NCI-H748 (cell line): Measurements from ENCODE around the gene STAT4.

Source experiments
- DNase-seq: peaks from one replicate; lab custom pipeline; 2025; ENCODE audit not compliant: unreplicated experiment; lab: John Stamatoyannopoulos, UW

The STAT4 gene, protein sequence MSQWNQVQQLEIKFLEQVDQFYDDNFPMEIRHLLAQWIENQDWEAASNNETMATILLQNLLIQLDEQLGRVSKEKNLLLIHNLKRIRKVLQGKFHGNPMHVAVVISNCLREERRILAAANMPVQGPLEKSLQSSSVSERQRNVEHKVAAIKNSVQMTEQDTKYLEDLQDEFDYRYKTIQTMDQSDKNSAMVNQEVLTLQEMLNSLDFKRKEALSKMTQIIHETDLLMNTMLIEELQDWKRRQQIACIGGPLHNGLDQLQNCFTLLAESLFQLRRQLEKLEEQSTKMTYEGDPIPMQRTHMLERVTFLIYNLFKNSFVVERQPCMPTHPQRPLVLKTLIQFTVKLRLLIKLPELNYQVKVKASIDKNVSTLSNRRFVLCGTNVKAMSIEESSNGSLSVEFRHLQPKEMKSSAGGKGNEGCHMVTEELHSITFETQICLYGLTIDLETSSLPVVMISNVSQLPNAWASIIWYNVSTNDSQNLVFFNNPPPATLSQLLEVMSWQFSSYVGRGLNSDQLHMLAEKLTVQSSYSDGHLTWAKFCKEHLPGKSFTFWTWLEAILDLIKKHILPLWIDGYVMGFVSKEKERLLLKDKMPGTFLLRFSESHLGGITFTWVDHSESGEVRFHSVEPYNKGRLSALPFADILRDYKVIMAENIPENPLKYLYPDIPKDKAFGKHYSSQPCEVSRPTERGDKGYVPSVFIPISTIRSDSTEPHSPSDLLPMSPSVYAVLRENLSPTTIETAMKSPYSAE

GRCh38 chr2:191150600-191151330, at the start of gene STAT4:
Gene STAT4, minus strand, starts transcription at chr2:191150994. Its CDS starts 2,791 bp downstream, at chr2:191148203.
- DNase-seq, result peak; percentile 39

- no peak for DNase-seq
Measured at GRCh38 chr2:191199929-191200512, 49.2 kb upstream of the STAT4 start.

DNA sequence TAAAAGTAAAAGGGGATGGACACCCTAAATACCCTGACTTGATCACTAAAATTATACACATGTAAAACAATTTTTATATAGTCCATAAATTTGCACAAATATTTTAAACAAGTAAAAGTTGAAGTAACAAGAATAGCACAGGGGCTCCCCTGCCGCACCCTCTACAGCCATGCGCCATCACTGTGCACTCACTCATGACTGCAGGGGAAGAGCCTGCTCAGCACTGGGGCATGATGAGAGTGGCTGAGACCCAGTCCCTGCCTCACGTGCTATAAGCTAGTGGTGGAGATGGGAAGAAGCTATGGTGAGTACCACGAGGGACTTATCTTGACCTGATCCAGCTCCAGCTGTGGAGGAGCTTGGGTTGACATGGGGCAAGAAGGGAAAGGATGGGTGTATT, 47.5 kb upstream of the STAT4 start:
- DNase-seq, result no peak

GRCh38 chr2:191197096-191197495, 46.3 kb upstream of the STAT4 start:
- no peak for DNase-seq

DNA sequence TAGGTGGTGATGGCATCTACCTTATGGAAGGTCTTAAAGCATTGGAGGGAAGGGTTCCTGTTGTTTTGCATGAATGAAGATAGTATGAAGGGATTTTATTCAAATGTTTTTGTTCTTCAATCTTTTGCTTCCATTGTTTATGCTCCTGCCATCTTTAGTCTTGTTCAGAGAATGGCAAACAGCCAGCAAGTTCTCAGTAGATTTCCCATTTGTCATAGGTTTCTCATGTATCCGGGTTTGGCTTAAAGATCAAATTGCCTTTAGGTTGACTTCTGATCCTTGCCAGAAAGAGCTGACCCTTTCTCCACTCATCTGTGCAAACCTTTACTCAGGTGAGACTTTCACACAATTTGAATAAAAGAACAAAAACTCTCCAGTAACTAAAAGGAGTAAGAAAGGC, 44.2 kb upstream of the STAT4 start:
- no peak for DNase-seq

DNA sequence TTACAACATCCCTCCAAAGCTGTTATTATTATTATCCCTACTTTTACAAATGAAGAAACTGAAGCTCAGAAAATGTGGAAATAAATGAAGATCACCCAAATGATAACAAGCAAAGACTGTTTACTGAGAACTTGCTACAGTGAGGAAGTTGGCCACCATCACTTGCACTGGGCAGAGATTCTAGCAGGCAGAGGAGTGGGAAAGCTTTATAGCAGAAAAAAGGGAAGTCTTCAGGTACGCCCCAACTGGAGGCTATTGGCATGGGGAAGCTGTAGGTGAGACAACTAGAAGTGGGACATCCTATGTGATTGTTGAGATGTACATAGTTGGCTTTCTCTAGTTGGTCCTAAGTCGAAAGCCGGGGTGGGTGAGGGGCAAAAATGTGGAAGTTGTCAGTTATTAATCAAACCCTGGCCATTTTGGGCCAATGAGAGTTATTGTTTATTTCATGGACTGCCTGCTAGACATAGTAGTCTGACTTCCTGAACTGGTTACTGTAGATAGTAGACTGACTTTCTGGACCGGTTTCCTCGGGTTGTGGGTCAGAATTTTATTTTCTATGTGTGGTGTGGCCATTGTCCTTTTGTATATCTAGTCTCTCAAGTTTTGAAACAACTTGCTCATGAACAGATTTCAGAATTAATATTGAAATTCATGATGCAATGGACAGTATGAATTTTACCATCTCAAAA, 40.2 kb upstream of the STAT4 start:
- no peak for DNase-seq

- DNase-seq, result peak; percentile 49
Measured at GRCh38 chr2:191190435-191190834, 39.6 kb upstream of the STAT4 start.

GRCh38 chr2:191189112-191189635, 38.4 kb upstream of the STAT4 start:
- no peak for DNase-seq

DNA sequence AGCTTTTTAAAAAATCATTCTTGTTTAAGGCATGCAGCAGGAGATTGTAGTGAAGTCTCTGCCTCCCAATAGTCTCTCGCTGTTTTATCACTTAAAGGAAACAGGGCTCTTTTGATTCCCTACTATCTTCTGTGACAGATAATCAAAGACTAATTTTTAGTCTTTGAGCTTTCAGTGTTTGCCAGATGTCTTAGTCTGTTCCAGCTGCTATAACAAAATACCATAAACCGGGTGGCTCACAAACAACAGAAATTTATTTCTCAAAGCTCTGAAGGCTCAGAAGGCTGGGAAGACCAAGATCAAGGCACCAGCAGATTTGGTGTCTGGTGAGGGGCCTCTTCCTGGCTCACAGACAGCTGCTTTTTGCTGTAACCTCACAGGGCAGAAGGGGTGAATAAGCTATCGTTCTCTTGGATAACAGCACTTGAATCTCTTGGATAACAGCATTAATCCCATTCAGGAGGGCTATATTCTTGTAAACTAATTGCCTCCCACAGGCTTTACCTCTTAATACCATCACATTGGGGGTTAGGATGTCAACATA, 37.8 kb upstream of the STAT4 start:
- no peak for DNase-seq

- no peak for DNase-seq
Measured at GRCh38 chr2:191187105-191187829, 36.5 kb upstream of the STAT4 start.

- no peak for DNase-seq
Measured at GRCh38 chr2:191184457-191184856, 33.7 kb upstream of the STAT4 start.

GRCh38 chr2:191183516-191183915, 32.7 kb upstream of the STAT4 start:
- no peak for DNase-seq

DNA sequence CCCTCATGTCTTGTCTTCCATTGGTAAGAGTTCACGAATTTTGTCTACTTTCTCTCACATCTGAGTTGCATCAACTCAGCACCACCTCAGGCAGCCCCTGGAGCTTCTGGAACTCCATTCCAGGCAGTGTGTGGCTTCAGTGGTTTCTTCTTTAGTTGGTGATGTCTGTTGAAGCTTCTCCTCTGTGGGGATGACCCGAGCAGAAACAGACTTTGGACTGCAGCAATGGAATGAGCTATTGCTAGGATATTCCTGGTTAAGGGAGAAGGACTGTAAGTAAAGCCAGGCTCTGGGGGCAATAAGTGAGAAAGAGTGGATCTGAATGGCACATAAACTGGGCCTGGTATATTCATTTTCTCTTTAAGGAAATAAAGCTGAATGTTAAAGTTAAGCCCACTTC, 32.3 kb upstream of the STAT4 start:
- no peak for DNase-seq

DNA sequence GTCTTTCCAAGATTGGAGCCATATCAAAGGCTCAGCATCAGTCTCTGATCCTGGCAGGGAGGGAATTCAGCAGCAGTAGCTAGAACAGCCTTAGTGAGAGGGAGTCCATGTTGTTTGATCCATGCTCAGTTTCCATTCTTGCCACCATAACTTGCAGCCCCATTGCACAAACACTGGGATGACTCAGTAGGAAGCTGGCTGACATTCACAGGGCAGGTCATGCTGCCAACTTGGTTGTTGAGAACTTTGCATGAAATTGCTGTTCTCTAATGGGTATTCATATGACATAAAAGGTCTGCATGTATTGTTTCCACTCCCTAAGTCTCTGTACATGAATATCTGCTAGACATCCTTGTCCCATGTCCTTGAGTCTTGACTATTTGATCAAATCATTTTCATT, 29.9 kb upstream of the STAT4 start:
- no peak for DNase-seq

GRCh38 chr2:191180276-191180675, 29.5 kb upstream of the STAT4 start:
- no peak for DNase-seq

GRCh38 chr2:191178806-191179514, 28.2 kb upstream of the STAT4 start:
- DNase-seq, result no peak

DNA sequence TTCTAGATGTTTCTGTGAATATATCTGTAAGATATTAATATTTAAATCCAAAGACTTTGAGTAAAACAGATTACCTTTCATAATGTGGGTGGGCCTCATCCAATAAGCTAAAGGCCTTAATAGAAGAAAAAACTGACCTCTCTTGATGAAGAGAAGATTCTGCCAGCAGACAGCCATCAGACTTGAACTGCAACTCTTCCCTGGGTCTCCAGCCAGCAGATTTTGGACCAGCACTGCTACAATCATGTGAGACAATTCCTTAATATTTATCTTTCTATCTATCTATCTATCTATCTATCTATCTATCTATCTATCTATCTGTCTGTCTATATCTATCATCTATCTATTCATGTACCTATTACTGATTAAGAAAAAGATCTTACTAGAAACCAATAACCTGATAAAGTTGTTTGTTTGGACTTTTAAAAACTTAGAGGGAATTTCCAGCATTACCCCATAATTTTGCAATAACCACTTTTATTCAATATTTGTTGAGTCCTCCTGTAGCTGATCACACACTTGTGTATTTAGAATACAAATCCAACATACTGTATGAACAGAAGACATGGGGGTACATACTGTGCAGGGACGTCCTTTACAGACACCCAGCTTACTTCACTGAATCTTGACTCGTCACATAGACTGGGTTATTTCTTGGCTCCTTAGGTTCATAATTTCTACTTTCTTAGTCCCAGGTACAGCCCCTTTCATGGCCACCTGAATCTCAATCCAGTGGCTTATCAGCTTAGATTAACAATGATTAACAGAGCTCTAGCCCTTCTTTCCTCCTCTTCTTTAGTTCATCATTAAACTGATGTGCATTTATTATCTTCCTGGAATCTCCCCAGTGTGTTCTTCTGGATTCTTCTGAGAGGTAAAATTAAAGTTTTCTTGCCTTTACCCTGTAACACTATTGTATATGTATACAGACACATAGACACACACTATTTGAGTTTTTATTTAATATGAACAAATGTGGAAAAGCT, 27.2 kb upstream of the STAT4 start:
- no peak for DNase-seq
